ENCODE measurements around the gene NUB1.

The NUB1 gene

DNA sequence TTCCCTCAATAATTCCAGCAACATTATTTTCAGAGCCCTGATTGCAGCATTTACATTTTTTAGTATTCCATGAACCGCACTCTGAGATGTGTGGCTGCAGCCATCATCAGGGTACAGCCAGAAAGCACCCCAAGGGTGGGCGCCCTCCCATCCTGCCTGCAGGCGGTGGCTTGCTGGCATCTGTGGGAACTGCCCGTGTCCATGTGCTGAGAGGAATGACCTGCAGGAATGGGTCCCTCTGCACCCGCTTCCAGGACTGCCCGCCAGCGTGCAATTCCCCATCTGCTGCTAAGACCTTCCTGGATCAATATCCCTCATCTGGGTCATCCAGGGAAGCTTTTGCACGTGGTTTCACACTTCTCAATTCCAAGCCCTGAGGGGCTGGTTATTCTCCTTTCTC is 32.8 kb upstream of the NUB1 start:
- DNase-seq (ENCODE audit: low read depth): no peak
- TF ChIP-seq, protein P1, sequence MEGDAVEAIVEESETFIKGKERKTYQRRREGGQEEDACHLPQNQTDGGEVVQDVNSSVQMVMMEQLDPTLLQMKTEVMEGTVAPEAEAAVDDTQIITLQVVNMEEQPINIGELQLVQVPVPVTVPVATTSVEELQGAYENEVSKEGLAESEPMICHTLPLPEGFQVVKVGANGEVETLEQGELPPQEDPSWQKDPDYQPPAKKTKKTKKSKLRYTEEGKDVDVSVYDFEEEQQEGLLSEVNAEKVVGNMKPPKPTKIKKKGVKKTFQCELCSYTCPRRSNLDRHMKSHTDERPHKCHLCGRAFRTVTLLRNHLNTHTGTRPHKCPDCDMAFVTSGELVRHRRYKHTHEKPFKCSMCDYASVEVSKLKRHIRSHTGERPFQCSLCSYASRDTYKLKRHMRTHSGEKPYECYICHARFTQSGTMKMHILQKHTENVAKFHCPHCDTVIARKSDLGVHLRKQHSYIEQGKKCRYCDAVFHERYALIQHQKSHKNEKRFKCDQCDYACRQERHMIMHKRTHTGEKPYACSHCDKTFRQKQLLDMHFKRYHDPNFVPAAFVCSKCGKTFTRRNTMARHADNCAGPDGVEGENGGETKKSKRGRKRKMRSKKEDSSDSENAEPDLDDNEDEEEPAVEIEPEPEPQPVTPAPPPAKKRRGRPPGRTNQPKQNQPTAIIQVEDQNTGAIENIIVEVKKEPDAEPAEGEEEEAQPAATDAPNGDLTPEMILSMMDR (IDR thresholded peaks at IDR 0.05; ENCODE audit: insufficient read depth, low read depth, low read length, missing control alignments): no peak

DNA sequence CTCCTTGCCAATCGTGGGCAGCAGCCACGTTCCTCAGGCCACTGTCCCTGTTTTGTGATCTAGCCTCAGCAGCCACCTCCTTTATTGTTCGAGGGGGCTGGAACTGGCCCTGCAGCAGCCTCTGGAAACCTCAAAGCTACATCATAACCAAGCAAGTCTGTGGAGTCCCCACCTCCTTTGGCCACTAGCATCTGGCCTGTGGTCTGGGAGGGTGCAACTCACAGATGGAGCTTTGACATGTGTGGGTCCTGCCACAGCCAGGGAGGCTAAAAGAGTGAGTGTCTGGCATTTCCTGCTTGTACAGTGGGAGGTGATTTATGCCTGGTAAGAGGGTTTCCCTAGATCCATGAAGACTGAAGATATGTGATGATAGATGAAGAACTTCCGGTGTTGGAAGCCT is 32.3 kb upstream of the NUB1 start:
- TF ChIP-seq, protein P1 (IDR thresholded peaks at IDR 0.05; ENCODE audit: insufficient read depth, low read depth, low read length, missing control alignments): no peak
- no peak overlapping the region for H3K4me3 ChIP-seq (ENCODE audit: low read length)
- no peak for DNase-seq (ENCODE audit: low read depth)

More for the DNA sequence above, 32.8 kb upstream of the NUB1 start:
- no peak overlapping the region for H3K4me3 ChIP-seq (ENCODE audit: low read length)

DNA sequence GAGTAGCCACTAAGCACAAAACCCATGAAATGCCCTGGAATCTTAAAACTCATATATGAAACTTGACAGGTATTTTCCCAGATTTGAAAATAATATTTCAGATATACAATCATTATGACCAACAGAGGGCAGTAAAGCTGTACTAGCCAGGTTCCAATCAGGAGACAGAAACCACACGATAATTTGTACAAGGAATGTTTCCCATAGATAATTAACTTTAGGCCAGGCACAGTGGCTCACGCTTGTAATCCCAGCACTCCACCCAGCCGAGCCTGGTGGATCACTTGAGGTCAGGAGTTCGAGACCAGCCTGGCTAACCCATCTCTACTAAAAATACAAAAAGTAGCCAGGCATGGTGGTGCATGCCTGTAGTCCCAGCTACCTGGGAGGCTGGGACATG is 31.0 kb upstream of the NUB1 start:
- TF ChIP-seq, protein P1 (IDR thresholded peaks at IDR 0.05; ENCODE audit: insufficient read depth, low read depth, low read length, missing control alignments): peak; percentile 36
- H3K4me3 ChIP-seq (ENCODE audit: low read length): no peak overlapping the region
- DNase-seq (ENCODE audit: low read depth): peak; percentile 21

DNA sequence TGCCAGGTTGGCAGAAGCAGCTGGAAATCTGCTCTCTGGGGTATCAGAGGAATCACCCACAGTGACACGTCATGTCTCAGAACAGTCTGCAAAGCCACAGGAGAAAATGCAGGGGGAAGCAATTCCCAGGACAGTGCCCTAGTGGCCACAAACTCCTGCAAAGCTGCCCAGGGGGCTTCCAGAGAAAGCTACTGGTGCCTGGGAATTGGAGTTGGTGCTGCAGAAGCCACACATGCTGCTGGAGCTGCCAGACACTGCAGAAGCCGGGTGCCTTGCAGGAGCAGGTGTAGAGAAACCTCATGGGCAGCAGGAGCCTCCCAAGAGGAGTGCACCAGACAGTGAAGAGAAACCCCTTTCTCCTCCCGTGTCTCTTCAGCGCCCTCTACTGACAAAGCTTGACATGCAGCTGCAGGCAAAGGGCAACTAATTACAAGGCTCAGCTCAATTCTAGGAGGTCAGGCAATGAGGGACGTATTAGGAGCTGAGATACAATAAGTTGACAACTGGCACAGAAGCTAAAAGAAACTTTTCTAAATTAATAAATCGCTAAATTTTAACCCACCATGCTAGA is 30.2 kb upstream of the NUB1 start:
- TF ChIP-seq, protein P1 (IDR thresholded peaks at IDR 0.05; ENCODE audit: insufficient read depth, low read depth, low read length, missing control alignments): peak; percentile 23
- H3K4me3 ChIP-seq (ENCODE audit: low read length): no peak overlapping the region
- no peak for DNase-seq (ENCODE audit: low read depth)

DNA sequence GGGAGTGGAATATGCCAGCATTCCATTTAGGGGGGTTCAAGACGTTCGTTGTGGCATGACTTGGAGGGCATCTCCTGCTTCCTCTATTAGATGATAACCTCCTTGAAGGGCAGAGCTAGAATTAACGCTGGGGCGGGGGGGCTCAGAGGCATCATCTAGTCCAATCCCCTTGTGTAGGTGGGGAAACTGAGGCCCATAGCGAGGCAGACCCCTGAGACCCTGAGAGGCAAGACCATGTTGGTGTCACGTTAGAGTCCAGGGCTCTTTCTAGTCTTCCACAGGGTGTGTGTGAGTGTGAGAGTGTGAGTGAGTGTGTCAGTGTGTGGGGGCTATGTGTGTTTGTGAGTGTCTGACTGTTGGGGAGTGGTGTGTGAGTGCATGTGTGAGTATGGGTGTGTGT is 29.3 kb upstream of the NUB1 start:
- TF ChIP-seq, protein P1 (IDR thresholded peaks at IDR 0.05; ENCODE audit: insufficient read depth, low read depth, low read length, missing control alignments): no peak
- DNase-seq (ENCODE audit: low read depth): no peak
- H3K4me3 ChIP-seq (ENCODE audit: low read length): no peak overlapping the region

DNA sequence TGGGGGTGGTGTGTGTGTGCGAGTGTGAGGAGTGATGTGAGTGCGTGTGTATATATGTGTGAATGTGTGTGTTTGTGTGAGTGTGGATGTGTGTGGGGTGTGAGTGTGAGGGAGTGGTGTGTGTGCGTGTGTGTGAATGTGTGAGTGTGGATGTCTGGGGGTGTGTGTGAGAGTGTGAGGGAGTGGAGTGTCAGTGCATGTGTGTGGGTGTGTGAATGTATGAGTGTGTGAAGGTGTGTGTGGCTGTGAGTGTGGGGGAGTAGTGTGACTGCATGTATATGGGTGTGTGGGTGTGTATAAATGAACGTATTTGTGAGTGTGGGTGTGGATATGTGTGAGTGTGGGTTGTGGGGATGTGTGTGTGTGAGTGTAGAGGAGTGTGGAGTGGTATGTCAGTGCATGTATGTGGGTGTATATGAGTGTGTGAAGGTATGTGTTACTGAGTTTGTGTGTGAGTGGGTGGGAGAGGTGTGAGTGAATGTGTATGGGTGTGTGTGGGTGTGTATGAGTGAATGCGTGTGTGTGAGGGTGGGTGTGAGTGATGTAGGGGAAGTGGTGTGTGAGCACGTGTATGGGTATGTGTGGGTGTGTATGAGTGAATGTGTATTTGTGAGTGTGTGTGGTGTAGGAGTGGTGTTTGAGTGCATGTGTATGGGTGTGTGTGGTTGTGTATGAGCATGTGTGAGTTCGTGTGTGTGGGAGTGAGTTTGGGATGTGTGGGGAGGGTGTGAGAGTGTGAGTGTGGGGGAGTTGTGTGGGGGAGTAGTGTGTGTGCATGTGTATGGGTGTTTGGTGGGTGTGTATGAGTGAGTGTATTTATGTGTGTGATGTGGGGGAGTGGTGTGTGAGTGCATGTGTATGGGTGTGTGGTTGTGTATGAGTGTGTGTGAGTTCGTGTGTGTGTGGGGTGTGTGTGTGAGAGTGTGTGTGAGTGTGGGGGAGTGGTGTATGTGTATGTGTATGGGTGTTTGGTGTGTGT is 28.5 kb upstream of the NUB1 start:
- TF ChIP-seq, protein P1 (IDR thresholded peaks at IDR 0.05; ENCODE audit: insufficient read depth, low read depth, low read length, missing control alignments): no peak
- no peak overlapping the region for H3K4me3 ChIP-seq (ENCODE audit: low read length)
- no peak for DNase-seq (ENCODE audit: low read depth)

All from epithelial cell of esophagus (primary cell).